GM18873 (cell line): ENCODE data around the gene CHD2.

Experiments
- ATAC-seq: cut with Tn5 transposase; IDR thresholded peaks from one replicate; pipeline ENCODE4 v1.9.1; 2021; ENCODE audit warnings: mild to moderate bottlenecking, moderate library complexity, moderate number of reproducible peaks; ENCODE audit not compliant: unreplicated experiment, low FRiP score

The CHD2 gene

DNA sequence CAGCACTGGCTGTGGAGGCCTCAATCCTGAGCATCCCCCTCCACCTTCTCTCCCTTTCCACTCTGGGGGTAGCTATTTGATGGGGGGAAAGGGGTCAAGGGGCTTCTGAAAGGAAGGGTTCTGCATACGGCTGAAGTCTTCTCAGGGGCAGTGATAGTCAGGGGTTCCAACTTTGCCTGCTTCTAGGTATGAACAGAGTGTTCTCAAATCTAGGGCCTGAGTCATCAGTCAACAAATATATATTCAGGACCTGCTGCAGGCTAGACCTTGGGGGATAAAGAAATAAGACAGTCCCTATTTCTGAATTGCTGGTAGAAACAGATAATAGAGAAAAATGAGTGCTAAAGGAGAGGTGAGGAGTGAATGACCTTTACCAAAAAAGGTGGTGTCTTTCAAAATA, 176.1 kb downstream of the CHD2 start:
- no peak for ATAC-seq

DNA sequence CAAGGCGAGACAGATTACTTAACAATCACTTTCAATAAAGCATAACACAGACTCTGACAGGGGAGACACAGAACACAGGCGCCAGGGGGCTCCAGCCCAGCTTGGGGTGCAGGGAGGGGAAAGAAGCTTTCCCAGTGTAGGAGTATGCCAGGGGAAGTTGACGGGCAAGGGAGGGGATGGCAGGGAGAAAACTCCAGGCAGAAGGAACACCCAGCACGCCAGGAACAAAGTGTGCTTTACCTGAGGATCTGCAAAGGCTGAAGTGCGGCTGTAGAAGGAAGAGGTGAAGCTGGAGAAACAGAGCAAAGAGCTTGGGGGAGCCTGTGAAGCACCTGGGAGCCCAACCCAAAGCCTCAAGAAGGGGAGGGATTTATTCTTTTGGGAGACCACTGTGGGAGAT, 176.8 kb downstream of the CHD2 start:
- no peak for ATAC-seq
